Activated CD4-positive, alpha-beta T cell treated with anti-CD3 and anti-CD28 coated beads, Interleukin-2, amount 50 U/mL, for 1 hour (primary cell): ENCODE data around the gene UNK.
"Not testable (repeated sequence)": the region's sequence is repeated elsewhere in the genome, so short reads cannot be mapped to it uniquely, and the experiment has no call there.

ENCODE experiments used
- DNase-seq: peaks from one replicate; pipeline ENCODE4 v3.0.0-alpha.2; 2020

Gene UNK

DNA sequence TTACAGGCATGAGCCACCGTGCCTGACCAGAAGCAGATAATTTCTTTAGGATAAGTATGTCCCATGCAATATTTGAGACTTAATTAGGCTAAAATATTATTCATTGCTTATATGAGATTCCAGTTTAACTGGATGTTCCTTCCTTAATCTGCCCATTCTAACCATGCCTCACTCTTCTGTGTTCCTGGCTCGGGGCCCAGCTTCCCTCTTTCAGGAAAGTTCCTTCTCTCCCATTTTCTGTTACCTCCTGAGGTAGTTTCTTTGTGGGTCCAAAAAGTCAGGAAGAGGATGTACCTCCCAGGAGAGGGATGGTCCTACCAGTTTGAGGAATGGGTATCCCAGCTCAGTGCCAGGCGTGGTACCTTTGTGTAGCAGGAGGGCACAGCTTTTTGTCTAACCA lies 23.3 kb downstream of the UNK start:
- no peak for DNase-seq

DNA sequence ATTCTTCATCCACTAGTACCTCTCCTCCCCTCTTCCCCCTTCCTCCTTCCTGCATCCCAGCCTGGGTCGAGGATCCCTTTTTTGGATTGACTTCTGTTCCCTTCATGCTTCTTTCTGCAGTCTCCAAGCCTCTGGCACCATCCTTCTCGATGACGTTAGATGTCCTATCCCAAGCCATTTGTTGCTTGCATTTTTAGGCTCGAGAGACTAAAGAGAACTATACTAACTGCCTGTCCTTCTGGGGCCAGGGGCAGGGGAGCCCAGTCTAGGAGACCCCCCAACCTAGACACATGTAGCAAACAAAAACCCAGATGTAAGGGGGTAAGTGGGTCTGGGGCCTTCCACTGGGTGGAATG lies 23.9 kb downstream of the UNK start:
- DNase-seq: no peak

DNA sequence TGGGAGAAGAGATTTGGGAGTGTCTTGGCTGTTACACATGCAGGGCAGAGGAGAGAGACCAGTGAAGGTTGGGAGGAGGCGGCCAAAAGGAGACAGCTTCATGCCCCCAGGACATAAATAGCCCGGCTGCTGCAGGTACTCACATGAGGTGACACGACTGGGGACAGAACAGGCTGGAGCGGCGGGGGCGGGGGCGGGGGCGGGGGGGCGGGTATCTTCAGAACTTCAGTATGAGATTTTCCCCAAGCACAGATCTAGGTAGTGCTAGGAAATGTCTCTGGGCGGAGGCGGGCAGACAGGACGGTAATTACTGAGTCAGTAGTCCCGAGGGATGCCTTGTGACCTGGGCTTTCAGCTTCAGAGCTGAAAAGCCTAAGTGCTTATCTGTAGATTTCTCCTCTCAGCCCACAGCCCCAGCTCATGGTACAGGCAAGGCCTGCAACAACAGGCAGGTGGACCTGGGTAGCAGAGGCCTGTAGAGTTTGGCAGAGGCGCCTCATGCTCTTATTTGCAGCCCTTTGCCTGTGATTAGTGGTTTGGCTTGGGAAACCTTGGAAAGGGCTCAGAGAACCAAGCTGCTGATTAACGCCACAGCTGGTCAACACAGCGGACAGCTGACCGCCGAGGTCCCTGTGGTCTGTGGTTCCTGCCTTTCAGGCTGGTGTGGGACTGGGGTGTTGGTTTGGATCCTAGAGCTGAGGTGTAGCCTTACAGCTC lies 24.5 kb downstream of the UNK start:
- DNase-seq: no peak

DNA sequence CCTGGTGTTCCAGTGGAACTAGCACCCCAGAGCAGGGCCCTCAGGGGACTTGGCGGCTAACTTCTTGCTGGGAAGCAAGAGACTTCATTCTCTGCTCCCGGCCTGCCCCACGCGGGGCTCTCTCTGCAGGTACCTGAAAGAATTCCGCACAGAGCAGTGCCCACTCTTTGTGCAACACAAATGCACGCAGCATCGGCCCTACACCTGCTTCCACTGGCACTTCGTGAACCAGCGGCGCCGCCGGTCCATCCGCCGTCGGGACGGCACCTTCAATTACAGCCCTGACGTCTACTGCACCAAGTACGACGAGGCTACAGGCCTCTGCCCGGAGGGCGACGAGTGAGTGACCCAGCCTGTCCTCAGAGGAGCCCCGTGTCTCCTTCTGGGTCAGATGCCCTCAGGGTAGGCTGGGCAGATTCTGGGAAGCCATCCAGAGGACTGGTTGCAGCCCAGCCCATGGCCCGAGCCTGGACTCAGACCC lies 25.1 kb downstream of the UNK start:
- no peak for DNase-seq

DNA sequence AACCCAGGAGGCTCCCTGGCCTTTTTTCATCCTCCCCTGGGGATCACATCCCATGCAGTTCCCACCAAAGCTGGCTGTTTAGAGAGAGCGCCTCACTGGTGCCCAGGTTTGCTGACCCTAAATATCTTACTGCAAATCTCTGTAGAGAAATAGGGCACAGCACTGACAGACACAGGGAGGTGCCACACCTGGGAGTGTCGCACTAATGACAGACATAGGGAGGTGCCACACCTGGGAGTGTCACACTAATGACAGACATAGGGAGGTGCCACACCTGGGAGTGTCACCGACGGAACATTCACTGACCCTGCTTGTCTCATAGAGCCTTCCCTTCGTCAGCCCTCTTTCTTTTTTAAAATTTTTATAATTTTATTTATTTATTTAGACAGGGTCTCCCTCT lies 25.6 kb downstream of the UNK start:
- DNase-seq: no peak

DNA sequence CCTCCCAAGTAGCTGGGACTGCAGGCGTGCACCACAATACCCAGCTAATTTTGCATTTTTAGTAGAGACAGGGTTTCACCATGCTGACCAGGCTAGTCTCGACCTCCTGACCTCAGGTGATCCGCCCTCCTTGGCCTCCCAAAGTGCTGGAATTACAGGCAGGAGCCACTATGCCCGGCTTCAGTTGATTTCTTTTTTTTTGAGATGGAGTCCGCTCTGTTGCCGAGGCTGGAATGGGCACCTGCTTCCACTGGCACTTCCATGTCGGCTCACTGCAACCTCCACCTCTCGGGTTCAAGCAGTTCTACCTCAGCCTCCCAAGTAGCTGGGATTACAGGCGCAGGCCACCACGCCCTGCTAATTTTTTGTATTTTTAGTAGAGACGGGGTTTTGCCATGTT lies 26.1 kb downstream of the UNK start:
- not testable (repeated sequence) for DNase-seq

DNA sequence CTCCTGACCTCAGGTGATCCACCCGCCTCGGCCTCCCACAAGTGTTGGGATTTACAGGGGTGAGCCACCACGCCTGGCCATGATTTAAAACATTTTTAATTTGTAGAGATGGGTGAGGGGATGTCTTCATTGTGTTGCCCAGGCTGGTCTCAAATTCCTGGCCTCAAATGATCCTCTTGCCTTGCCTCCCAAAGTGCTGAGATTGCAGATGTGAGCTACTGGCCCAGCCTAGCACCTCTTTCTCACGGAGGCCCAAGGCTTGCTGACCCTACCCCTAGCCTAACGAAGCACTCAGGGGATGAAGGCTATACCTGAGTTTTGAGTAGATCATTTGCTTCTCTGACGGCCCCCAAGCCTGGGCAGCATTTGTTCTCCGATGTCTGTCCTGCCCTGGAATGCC lies 26.6 kb downstream of the UNK start:
- no peak for DNase-seq

DNA sequence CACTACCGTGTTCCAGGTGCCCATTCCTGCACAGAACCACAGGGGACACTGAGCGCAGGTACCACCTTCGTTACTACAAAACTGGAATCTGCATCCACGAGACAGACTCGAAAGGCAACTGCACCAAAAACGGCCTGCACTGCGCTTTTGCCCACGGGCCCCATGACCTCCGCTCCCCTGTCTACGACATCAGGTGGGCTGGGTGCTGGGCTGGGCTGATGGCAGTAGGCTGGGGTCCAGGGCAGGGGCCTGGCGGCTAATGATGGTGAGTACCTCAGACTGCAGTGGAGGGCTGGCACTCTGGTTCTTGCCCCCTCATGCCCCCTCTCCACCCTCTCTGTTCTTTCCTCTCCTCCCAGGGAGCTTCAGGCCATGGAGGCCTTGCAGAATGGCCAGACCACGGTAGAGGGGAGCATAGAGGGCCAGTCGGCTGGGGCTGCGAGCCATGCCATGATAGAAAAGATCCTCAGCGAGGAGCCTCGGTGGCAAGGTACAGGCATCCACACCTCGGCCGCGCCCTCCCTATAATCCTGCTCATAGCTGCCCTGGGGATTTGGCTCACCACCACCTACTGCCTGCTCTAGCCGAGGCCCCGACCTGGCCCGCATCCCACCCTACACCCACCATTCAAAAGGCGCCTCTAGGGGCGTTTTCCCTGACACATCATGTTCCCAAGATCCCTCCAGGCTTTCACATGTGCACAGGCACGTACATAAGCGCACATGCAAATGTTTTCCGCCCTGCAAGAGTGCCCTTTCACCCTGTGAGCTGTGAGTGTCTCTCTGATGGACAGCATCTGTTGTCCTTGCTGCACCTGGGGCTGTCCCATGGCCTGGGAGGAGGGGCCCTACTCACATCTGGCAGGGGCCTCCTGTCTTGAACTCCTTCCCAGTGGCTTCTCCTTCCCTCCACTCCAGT lies 27.7 kb downstream of the UNK start:
- DNase-seq: no peak

DNA sequence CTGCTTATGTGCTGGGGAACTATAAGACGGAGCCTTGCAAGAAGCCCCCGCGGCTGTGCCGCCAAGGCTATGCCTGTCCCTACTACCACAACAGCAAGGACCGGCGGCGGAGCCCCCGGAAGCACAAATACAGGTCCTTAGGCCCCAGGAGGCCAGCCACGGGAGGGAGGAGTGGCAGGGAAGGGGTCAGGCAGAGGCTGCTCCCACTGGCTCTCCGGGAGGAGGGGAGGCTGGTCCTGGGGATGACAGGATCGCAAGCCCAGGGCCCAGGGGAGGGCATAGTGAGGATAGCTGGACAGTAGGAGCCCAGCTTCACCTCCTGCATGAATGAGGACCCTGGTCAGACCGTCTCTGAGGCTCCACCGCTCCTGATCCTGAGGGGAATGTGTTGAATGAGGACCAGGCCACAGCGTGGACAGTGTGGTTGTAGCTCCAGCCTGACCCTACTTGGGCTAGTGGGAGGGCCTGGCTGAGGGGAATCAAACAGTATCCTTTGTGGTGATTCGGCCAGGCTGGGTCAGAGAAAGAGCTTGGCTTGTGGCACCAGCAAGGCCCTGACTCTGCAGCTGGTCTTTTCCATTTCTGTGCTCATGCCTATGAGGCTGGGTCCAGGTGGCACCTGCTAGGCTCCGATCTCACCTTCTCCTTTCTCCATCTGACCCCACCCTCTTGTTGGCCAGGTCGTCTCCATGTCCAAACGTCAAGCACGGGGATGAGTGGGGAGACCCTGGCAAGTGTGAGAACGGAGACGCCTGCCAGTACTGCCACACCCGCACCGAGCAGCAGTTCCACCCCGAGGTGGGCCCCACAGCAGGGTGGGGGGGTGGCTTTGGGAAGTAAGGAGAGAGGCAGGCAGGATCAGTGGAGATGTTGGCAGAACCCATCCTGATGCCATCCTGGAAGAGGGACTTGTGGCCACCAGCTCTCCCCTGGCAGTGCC lies 28.7 kb downstream of the UNK start:
- DNase-seq: no peak

DNA sequence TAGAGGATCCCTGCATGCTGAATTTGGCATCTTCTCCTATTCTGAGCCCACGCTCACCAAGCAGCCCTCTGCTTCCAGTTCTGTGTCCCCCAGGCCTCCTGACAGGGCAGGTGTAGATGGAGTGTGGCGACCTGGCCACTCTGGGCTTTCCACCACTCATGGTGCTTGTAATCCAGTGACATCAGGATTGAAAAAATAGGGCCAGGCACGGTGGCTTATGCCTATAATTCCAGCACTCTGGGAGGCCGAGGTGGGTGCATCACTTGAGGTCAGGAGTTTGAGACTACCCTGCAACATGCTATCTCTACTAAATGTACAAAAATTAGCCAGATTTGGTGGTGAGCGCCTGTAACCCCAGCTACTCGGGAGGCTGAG lies 29.4 kb downstream of the UNK start:
- DNase-seq: no peak

DNA sequence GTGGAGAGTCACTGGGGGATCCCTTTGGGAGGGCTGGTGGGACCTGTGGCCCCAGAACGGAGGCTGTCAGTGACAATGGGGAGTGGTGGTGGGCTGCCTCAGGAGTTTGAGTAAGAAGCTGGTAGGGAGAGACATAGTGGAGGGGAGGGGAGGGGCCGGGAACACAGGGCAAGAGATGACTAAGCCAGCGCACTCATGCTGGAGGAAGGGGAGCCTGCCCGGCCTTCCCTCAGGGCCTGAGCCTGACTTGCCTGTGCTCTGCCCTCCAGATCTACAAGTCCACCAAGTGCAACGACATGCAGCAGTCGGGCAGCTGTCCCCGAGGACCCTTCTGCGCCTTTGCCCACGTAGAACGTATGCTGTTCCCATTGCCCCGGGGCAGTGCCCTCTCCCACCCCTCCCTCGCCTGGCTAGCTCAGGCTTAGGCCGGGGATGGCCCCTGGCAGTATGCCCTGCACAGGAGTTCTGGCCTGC lies 30.3 kb downstream of the UNK start:
- DNase-seq: no peak

DNA sequence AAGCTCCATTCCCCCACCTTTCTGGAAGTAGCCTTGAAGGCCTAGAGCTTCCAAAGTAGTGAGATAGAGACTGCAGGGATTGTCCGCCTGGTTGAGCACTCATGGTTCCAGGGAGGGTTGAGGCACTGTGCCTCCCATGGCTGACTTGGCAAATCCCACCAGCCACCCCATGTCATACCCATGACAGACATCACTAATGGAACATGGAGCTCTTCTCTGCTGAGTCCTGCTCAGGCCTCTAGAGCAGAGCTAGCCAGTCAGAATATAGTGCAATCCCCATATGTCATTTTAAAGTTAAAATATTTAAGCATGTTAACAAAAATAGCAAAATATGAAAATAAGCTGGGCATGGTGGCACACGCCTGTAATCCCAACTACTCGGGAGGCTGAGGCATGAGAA lies 30.8 kb downstream of the UNK start:
- DNase-seq: no peak

DNA sequence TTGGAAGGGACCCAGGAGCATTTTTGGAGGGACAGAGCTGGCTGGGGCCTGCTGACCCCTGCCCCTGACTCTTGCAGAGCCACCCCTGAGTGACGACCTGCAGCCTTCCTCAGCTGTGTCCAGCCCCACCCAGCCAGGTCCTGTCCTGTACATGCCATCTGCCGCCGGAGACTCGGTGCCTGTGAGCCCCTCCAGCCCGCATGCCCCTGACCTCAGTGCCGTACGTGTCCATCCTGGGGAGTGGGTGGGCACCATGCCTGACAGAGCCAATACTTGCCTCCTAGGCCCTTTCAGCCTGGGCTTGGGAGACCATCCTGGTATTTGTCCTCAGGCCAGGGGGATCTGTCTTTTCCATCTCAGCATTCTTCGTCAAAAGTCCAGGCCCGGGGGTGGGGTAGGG lies 32.1 kb downstream of the UNK start:
- no peak for DNase-seq

DNA sequence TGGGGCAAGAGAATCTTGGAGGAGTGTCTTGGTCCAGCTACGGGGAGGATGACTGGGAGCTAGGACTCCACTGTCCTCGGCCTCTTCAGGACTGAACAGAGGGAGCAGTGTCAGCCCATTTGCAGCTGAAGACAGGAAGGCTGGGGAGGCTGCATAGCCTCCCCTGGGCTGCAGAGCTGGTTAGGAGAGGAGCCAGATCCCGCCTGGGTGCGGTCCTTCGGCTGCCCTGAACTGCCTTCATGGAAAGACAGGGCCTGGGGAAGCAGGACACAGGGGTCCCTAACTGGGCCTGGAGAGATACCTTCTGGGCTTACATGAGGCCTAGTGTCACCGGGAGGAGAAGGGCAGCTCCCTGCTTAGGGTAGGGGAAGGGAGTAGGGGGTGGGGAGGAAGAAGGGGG lies 33.0 kb downstream of the UNK start:
- DNase-seq: no peak

DNA sequence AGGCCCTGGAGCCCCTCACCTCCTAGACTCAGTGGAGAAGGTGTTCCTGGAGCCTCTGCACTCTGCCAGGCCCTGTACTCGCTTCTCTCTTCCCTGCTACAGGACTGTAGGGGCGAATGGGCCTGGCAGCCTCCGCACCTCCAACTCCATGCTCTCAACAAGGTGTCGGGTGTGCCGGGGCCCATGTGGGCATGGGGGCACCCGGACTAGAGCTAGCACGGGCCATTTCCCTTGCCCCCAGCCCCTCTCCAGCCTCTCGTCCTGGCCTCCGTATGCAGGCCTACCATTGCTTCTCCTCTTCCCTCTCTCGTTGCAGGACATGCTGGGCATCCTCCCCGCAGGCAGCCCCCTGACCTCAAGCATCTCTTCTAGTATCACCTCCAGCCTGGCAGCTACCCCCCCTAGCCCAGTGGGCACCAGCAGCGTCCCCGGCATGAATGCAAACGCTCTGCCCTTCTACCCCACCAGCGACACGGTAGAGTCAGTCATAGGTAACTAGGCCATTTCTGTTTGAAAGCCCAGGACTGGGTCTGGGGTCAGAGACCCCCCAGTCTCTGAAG lies 33.8 kb downstream of the UNK start:
- no peak for DNase-seq

DNA sequence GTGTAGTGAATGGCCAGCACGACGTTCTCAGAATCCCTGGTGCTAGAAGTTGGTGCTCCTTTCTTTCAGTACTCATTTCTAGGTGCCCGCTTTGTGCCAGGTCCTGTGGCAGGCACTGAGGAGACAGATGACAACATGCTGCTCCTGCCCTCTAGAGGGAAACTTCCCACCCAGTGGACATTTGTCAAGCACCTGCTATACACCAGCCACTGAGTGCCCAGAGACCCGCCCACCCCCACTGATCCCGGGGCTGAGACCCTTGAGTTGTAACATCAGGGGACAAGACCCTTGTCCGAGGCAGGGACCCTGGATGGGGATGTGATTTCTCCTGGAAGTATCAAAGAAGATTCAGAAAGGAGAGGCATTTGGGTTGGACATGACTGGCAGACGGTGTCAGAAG lies 34.5 kb downstream of the UNK start:
- no peak for DNase-seq

DNA sequence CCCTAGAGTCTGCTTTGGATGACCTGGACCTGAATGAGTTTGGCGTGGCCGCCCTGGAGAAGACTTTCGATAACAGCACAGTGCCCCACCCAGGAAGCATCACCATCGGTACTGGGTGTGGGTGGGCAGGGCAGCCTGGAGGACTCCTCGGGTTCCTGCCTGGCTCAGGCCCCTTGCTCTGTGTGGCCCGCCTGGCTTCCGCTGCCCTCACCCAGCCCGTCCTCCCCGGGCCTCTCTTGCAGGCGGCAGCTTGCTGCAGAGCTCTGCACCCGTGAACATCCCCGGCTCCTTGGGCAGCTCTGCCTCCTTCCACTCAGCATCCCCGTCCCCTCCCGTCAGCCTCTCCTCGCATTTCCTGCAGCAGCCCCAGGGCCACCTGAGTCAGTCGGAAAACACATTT lies 35.1 kb downstream of the UNK start:
- no peak for DNase-seq

DNA sequence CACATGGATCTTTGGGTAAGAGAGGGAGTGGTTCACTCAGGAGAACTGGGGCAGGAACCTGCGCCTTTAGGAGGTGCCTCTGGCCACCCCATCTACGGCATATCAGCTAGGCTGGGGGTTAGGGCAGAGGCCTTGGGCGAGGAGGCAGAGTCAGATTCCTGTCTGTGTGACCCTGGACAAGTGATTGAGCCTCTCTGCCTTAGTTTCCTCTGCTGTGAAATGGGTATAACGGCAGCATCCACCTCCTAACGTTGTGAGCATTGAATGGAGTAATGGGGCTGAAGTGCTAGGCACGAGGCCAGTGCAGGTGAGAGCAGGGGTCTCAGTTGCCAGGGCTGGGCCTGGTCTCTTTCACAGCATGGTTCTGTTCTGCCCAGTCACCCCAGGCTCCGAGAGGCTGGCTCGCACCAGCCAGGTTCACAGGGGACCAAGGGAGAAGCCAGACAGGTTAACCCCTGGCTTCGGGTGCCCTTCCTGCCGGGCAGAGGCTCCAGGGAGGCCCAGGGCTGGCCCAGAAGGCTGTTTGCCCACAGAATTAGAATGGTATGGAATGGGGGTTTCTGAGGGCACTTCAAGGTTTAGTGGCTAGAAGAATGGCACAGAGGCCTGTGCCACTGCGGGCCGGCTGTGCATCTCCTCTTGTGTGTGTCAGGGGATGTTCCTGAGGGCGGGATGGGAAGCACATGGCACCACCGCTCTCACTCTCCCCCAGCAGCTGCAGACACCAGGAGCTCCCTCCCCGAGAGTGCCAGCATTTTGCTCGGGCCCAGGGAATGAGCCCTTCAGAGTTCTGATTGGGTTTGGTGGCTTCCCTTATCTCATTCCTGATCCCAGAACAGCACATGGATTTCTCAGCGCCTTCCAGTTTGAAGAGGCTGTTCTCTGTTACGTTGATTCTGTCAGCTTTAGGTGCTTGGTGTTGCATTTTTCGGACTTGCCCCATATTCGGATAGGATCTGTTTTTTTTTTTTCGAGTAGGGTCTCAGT lies 35.8 kb downstream of the UNK start:
- no peak for DNase-seq

DNA sequence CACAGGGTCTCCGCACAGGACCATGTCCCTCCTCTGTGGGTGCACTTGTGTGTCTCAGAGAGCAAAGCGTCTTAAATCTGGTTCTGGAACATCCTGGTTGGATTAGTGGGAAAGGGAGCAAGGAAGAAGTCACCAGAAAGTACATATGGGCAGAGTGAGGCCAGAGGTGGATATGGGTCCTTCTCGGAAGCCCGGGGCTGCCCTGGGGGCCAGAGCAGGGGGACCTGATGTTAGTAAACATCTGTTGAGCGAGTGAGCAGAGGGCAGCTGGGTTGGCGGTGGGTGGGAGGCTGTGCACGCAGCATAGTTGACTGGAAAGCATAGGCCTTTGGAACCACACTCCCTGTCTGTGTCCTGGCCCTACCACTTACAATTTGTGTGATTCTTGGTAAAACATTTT lies 36.9 kb downstream of the UNK start:
- no peak for DNase-seq

DNA sequence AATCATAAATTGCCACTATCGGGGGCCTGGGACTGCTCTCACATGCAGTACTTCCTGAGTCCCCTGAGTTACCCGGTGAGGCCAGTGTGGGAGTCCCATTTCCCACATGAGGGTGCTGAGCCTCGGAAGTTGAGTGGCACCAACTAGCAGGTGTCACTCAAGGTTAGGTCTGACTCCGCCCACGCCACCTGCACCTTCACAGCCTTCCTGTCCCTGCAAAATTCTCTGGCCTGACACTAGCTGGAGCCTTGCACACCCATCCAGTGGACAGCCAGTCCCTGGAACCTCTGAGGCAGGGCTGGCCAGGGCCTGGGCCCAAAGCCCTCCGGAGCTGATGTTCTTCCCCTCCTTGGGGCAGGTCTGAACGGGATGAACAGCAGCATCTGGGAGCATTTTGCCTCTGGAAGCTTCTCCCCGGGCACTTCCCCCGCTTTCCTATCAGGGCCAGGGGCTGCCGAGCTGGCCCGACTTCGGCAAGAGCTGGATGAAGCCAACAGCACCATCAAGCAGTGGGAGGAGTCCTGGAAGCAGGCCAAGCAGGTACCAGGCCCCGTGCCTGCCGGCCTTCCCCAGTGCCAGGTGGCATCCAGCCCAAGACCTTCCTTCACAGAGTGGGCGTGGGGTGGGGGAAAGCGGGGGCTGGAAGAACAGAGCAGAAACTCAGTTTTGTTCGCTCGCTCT lies 37.7 kb downstream of the UNK start:
- DNase-seq: no peak

DNA sequence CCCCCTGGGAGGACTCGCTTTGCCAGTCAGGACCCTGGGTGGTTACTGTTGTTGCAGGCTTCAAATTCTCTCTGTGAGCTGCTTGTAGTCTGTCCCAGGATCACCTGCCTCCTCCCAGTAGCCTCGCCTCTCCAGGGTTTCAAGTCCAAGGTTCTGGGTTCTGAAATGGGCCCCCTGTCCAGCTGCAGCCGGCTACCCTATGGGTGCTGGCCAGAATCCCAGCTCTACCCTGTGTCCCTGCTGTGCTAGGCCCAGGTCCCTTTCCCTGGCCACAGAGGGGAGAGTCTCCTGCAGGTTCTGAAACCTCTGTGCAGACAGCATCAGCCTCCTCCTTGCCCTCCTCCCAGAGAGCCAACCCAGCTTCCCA lies 38.2 kb downstream of the UNK start:
- DNase-seq: no peak
